Glomerular endothelial cell (primary cell): ENCODE measurements around the gene KPTN. TPM values are rescaled to one million over a fixed set of nuclear protein-coding genes. Genes with fewer than 3 reads are reported as not detected.

Experiments used
- DNase-seq: peaks from one replicate; pipeline ENCODE4 v3.0.0-alpha.2; 2011; ENCODE audit warnings: low read depth, low spot score; ENCODE audit errors: extremely low read depth
- total RNA-seq: library from RNA; depleted of rRNA; stranded (reverse); fragments of >200 nt; gene quantifications from 2 replicates; pipeline ENCODE4 v1.2.3, GENCODE V29; 2015

Gene KPTN
- total RNA-seq, result 8.8 and 11.1 TPM in 2 replicates

DNA sequence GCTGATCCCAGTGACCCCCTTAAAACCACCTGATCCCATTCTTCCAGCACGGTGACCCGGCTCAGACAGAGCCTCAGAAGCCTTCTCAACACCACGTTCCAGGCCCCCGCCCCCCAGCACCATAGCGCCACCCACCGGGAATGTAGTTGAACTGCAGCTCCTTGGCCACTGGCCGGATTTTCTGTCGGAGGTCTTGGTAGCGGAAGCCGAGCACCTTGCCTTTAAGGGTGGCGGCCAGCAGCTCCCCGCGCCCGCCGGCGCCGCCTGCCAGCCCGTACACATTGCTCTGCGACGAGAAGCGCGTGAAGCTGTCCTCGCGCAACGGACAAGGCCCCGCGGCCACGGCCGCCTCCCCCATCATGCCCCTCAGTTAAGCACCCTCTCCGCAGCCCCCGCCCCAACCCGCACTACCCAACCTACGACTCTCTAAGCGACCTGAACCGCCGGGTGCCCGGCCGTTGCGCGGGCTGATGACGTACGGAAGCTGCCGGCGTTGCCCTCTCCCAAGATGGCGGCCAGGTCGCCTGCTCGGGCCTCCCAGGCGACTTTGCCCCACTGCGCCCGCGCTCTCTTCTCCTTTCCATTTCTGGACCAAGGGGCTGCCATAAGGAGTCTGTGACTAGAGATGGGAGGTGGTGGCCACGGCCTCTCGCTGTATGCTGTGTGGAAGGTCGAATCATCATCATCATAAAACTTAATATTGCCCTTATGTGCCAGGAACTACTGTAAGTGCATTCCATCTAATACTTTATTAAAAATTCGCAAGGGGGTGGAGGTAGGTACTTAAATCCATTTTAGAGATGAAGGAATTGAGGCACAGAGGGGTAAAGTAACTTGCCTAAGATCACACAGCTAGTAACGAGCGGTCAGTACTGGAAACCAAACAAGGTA is at the start of gene KPTN:
Gene KPTN (minus strand): TSS at position 420 of the 891 bp plus-strand sequence. CDS start 59 bp downstream, at position 361.
- DNase-seq, result peak; percentile 60

DNA sequence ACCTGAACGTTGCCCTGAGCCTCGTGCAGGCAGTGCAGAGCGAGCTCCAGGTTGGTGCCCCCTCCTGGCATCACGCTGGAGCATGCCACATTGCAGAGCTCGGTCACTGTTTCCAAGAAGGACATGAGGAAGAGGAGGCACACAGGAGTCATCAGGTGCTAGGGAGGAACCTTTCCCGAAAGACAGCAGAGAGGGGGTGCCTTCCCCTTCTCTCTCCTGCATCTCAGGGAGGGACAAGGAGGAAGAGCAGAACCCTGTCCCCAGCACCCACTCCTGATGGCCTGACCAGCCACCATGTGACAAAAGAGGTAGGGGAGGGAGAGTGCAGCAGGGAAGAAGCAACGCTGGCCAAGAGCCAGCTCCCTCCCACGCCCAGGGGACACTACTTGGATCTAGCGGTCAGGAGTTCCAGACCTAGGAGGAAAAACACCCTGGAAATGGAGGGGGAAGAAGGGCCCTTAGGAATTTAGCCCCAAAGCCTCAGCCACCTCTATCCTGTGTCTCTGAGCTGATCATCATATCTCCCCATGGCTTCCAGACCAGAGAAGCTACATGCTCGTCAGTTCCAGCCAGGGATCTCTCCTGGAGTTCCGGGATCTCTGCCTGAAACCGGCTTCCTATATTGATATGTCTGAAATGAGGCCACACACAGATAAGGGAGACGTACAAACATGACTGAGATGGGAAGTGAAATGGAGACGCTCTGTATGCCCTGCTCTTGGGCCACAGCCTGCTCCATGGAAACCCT is 47.8 kb upstream of the KPTN start:
- DNase-seq, result no peak

DNA sequence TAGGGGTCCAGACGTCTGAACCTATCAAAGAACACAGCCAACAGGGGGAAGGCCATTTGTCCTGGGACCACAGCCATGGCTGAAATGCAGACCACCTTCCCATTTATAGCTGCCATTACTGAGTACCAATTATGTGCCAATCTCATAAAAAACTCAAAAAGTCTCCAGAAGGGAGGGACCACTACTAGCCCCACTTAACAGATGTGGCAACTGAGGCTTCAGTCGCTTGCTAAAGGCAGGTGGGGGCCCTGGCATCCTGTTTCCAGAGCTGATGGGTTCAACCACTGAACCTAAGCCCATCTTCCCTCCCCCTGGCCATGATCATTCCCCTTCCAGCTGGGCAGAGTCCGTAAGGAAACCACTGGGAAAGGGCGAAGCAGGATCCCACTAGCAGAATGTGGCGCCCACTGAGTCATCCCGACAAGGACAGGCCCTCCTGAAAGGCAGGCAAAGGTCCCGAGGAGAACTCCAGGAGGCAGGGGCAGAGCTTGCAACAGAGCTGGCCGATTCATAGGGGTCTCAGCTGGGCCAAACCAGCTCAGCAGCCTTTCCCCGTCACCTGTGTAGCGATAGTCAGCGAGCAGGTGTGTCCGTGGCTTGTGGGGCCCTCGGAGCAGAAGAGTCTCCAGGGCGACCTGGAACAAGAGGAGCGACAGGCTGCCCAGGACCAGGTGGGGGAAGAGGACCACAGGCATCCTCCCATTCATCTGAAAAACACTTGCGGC is 45.2 kb upstream of the KPTN start:
- DNase-seq, result no peak

DNA sequence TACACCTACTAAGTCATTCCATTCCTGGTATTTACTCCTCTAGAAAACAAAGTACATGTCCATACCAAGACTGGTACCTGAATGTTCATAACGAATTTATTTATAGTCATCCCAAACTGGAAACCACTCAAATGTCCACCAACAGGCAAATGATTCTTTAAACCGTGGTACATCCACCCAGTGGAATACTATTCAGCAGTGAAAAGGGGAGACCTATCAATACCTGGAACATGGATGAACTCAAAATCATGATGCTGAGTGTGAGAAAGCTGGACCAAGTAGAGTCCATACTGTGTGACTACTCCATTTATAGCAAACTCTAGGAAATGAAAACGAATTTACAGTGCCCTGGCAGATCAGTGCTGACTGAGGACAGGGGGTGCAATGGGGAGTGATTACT is 42.8 kb upstream of the KPTN start:
- no peak for DNase-seq

GRCh38 chr19:47523473-47523872 is 39.5 kb upstream of the KPTN start:
- no peak for DNase-seq

DNA sequence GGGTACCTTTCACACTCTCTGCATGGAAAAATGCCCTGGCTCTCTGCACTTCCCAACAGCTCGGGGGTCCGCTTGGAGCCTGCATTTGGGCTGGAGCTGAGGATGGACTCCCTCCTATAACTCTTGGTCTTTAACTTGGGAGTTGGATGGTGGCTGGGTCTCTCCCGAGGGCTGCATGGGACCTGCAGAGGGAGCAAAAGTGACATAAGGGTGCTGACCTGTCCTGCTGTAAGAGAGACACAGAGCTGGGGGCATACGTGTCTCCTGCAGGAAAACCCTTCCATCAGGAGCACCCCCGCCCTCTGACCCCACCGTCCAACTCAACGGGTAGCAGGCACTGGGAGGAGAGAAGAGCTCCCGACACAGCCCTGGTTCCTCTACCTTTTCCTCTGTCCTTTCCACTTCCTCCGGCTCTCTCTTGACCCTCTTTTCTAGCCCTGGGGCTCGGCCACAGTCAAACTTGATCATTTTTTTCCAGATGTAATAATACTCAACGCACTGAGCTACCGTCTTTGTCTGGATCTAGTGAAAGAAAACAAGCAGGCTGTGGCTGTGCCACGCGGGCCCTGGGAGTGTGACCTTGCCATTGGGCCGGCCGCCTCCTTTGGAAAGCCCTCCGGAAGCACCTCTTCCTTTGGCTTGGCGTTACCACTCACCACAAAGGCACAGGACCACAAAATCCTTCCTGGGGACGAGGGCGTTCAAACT is 37.6 kb upstream of the KPTN start:
- DNase-seq, result no peak

- no peak for DNase-seq
These were observed 36.8 kb upstream of the KPTN start for GRCh38 chr19:47520839-47521238.

DNA sequence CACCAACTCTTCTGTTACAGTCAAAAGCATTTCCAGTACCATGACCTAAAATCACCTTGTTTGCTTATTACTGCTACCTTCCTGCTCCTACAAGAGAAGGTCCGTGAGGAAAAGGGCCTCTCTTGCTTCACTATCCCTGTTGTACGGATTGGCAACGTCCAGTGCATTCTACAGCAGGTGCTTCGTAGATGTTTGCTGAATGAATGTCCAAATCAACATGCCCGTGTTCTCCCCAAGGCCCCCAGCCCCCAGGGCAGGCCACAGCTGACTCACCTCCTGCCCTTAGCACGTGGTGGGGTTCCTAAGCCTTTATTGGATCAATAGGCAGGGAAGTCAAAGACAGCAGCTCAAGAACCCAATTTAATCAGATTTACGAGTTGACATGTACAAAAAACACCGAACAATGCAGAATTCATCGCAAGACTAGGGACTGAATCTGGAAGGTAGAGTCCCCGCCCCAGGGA is 36.4 kb upstream of the KPTN start:
- no peak for DNase-seq

DNA sequence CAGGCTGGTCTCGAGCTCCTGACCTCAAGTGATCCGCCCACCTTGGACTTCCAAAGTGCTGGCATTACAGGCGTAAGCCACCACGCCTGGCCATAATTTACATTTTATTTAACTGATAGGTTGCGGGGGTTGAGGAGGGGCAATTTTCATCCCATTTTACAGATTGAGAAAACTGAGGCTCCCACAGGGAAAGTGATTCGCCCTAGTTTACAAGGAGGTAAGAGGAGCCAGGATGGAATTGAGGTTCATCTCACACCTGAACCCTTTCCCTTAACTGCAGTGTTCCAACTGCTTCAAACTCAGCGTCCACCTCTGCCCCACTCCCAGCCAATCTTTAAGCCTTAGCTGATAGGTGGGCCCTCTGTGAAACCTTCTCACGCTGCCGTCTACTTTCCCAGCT is 34.8 kb upstream of the KPTN start:
- no peak for DNase-seq

- no peak for DNase-seq
These were observed 34.1 kb upstream of the KPTN start for GRCh38 chr19:47518139-47518538.

GRCh38 chr19:47514869-47515588 is 31.0 kb upstream of the KPTN start, which contains the start of gene NAPA:
Gene NAPA (minus strand): TSS chr19:47515063. CDS start chr19:47514940, 123 bp downstream.
- DNase-seq, result peak; percentile 95

DNA sequence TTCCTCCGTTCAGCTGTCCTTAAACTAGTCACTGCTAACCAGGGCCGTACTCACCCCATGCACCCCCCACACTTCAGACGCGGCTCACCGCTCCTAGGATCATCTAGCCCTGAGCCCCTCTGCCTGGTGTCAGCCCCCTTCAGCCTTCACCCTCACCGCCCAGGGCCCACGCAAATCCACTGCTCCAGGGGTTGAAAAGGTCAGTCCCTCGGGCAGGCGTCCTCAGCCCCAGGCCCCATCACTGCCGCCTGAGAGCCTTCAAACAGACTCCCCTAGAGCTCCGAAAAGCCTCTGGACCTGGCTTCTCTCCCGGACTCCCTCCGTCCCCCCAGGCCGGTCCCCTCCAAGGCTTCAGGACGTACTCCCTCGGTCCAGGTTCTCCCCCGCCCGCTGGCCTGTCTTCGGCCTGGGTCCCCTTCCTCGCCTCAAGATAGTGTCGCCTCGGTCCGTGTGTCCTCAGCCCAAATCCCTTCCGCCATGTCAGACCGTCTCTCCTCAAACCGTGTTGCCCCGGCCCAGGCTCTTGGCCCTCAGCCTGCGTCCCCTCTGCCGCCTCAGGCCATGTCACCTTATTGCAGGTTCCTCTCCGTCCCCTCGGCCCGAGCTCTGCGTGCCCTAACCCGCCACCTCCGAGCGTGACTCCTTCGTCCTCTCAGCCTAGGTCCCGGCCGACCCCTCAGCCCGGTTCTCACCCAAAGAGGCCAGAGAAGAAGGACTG is 30.3 kb upstream of the KPTN start:
- DNase-seq, result no peak

- no peak for DNase-seq
These were observed 28.9 kb upstream of the KPTN start for GRCh38 chr19:47512948-47513319.

- DNase-seq, result no peak
These were observed 28.3 kb upstream of the KPTN start for GRCh38 chr19:47512183-47512947.

DNA sequence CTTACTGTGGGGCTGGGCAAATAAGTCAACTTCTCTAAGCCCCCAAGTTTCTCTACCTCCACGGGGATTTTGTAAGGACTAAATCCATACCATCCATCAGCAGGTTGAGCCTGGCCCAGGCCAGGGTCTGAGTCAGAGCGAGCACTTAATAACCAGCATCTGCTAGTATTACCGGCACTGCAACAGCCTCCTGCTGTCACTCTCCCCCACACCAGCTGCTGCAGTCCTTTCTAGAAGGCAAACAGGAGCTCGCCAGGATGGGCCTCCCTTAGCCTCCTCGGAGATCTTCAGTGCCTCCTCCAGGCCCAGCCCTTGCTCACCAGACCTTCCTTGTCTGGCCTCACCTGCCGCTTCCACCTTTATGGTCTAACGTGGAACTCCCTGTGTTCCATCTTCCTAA is 27.7 kb upstream of the KPTN start:
- DNase-seq, result no peak

- no peak for DNase-seq
These were observed 27.1 kb upstream of the KPTN start for GRCh38 chr19:47511128-47511517.

- no peak for DNase-seq
These were observed 26.6 kb upstream of the KPTN start for GRCh38 chr19:47510516-47511127.

DNA sequence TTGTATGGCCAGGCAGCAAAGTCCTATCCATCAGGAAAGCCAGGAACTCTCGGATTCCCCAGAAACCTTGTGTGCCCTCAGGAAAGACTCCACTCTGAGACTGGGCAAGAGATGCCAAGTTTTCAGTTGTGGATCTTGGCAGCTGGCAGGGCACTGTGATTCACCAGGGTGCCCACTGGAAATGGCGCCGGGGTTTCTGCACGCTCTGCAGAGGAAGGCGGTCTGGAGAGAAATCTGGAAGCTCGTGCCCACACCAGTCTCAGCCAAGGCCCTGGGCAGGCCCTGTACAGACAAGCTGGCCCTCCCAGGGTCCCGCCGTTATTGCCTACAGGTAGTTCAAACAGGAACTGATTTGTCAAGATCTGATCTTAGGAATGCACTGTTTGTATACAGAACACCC is 26.0 kb upstream of the KPTN start:
- no peak for DNase-seq
